Thyroid gland (tissue), 4 donors: ENCODE data around the gene FICD. TPM values are rescaled to one million over a fixed set of nuclear protein-coding genes. Genes with fewer than 3 reads are reported as not detected.

Source experiments
- DNase-seq, 2 donors: peaks; one replicate each; pipeline ENCODE4 v3.0.0-alpha.2; 2019
- H3K27ac ChIP-seq, 3 donors: fragments of 200-600 bp; sonication (generic); 1 replicate in 2 of 3; 2 replicates in 1 of 3; pipeline ENCODE4 v1.5.1; 2016 to 2019; ENCODE audit warnings: mild to moderate bottlenecking in 1 of 3, moderate library complexity in 1 of 3
- H3K27me3 ChIP-seq: fragments of 200-600 bp; sonication (generic); one replicate; pipeline ENCODE4 v1.5.1; 2019
- H3K36me3 ChIP-seq, 2 donors: fragments of 200-600 bp; sonication (generic); one replicate each; pipeline ENCODE4 v1.5.1; 2016 to 2019
- H3K4me1 ChIP-seq, 2 donors: fragments of 200-600 bp; sonication (generic); one replicate each; pipeline ENCODE4 v1.5.1; 2017 to 2019
- H3K4me3 ChIP-seq, 3 donors: fragments of 200-600 bp; sonication (generic); replicated peaks in 1 of 3; 1 replicate in 2 of 3; 2 replicates in 1 of 3; pipeline ENCODE4 v1.5.1; 2016; ENCODE audit warnings: mild to moderate bottlenecking in 1 of 3
- H3K9me3 ChIP-seq: fragments of 200-600 bp; sonication (generic); one replicate; pipeline ENCODE4 v1.5.1; 2017
- POLR2A ChIP-seq, 2 donors: fragments of 450-650 bp; IDR thresholded peaks; one replicate each; pipeline ENCODE4 v1.6.1; 2017; ENCODE audit warnings: antibody characterized with exemption in 2 of 2, mild to moderate bottlenecking in 2 of 2, moderate library complexity in 1 of 2
- WGBS, 2 donors: methylation state at CpG; one replicate each; pipeline ENCODE4 v1.1.5; 2017; 5-methylcytosine and 5-hydroxymethylcytosine counted together
- intact Hi-C: fragments of 100-400 bp; cut with DNase I; formaldehyde crosslinking; loops from one replicate; pipeline ENCODE4 v1.15.1; 2023
- total RNA-seq, 4 donors: library from RNA; depleted of rRNA; stranded (reverse); fragments of >200 nt; gene quantifications; one replicate each; pipeline ENCODE4 v1.2.3, GENCODE V29; 2016
- TF ChIP-seq, protein P1 (sequence below), 6 experiments: fragments of 200-600 bp in 3 of 6; fragments of 450-650 bp in 3 of 6; sonication (generic) in 3 of 6; IDR thresholded peaks; one replicate each; pipeline ENCODE4 v1.5.1; 2016 to 2019; ENCODE audit warnings: antibody characterized with exemption in 6 of 6, mild to moderate bottlenecking in 2 of 6, inconsistent platforms in 1 of 6, moderate library complexity in 1 of 6

The FICD gene
- total RNA-seq, 4 donors from 2014 or later = 7.0 to 16.7 (median 10.5) TPM

DNA sequence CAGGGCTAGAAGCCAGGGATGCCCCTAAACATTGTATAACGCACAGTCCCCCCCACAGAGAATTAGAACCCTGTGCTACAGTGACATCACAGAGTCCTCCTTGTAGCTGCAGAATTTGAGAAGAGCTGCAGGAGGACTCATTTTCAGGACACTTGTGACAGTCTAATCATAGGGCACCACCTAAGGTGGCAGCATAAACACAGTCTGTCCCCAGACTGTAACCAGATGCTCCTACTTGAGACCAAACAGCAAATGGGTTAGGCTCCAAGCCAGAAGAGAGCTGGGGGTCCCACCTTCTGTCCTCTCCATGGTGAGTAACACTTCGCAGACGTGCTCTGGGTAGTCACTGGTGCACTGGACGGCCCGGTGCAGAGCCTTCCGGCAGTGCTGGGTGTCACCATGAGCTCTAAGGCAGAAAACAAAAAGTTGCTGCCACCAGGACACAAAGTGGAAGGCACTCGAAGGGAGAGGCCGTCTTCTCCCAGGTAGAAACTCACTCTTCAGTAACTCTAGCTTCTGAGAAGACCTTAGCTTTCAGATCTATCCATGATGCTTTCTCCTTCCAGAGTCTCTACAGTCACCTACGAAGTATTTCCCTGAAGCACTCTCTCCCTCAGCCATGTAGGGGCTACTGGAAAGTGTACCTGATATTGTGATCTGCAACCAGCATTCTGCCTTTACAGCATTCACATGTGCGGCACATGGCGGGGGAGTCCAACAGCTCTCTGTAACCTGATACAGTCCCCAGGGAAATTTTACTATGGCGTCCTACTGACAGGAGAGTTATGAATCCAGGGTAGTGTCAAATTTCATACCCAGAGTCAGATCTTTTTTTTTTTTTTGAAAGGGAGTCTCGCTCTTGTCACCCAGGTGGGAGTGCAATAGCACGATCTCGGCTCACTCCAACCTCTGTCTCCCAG is 17.1 kb downstream of the FICD start:
- peaks cover 65 to 75% of the 10 kb centered on the region in 2 donors for H3K36me3 ChIP-seq
- WGBS, 2 donors = 95 to 98% methylated on average over 15 of the region's 15 CpGs
- H3K27me3 ChIP-seq = no peaks in the 10 kb centered on the region
- H3K9me3 ChIP-seq = no peaks in the 10 kb centered on the region
- intact Hi-C loops = no loop called here
- H3K4me3 ChIP-seq = no peak overlapping the region
- DNase-seq = no peak
- no peak for TF ChIP-seq POLR2A (IDR thresholded peaks at IDR 0.05)
- TF ChIP-seq, protein P1, sequence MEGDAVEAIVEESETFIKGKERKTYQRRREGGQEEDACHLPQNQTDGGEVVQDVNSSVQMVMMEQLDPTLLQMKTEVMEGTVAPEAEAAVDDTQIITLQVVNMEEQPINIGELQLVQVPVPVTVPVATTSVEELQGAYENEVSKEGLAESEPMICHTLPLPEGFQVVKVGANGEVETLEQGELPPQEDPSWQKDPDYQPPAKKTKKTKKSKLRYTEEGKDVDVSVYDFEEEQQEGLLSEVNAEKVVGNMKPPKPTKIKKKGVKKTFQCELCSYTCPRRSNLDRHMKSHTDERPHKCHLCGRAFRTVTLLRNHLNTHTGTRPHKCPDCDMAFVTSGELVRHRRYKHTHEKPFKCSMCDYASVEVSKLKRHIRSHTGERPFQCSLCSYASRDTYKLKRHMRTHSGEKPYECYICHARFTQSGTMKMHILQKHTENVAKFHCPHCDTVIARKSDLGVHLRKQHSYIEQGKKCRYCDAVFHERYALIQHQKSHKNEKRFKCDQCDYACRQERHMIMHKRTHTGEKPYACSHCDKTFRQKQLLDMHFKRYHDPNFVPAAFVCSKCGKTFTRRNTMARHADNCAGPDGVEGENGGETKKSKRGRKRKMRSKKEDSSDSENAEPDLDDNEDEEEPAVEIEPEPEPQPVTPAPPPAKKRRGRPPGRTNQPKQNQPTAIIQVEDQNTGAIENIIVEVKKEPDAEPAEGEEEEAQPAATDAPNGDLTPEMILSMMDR (IDR thresholded peaks at IDR 0.05) = no peak
- no peak overlapping the region for H3K27ac ChIP-seq
- H3K4me1 ChIP-seq = no peaks in the 10 kb centered on the region

DNA sequence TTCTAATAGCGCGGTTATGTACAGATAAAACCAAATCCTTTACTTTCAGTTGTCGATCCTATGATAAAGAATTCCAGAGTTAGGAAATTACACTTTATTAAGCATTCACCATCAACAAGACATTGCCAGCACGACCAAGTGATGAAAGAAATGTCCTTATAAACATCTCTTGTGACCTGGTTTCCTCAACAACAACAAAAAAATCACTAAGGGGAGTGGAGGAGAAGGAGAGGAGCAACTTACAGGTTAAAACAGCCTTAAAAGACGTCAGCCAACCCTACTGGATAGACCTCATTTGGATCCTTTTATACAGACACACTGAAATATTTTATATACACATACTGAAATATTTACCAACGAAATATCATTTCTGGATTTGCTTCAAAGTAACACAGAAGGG is 23.1 kb downstream of the FICD start:
- intact Hi-C loops = no loop called here
- 79 to 93% methylated on average over 6 of the region's 6 CpGs for WGBS, 2 donors

DNA sequence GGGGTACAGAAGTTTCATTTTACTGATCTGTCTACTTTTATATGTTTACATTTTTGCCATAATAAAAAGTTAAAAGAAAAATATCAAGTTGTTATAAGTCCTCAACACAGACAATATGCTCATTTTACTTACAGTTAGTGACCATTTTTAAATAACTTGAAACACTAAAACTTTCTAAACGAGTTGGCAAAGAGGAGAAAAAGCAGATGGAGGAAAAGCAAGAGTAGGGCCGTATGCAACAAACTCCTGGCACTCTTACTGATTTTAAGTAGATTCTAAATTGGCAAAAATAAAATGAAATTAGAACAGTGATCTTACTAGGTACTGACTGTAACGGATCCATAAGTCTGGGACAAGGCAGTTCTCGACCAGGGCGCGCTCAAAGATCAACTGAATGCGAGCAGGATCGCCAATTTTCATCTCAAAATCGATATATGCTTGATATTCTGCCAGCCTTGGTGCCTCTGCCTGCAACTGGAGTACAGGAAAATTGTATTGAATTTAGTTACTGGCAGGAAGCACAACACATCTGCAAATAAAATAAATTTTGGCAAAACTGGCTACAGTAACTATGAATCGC is 23.6 kb downstream of the FICD start:
- no peak for TF ChIP-seq POLR2A (IDR thresholded peaks at IDR 0.05)
- TF ChIP-seq, protein P1 (IDR thresholded peaks at IDR 0.05) = no peak
- H3K36me3 ChIP-seq = peaks cover 48 to 53% of the 10 kb centered on the region in 2 donors
- no peak for DNase-seq
- H3K27me3 ChIP-seq = no peaks in the 10 kb centered on the region
- no peaks in the 10 kb centered on the region for H3K9me3 ChIP-seq
- H3K4me3 ChIP-seq = no peak overlapping the region
- H3K4me1 ChIP-seq = no peaks in the 10 kb centered on the region
- intact Hi-C loops = no loop called here
- WGBS, 2 donors = 93 to 95% methylated on average over 10 of the region's 10 CpGs
- H3K27ac ChIP-seq = no peak overlapping the region

More for the DNA sequence above, 23.1 kb downstream of the FICD start:
- Histone ChIP-seq H3K27me3 (no peaks in the 10 kb centered on the region), H3K4me3 (no peak overlapping the region), H3K36me3 (peaks cover 42 to 48% of the 10 kb centered on the region in 2 donors), H3K4me1 (no peaks in the 10 kb centered on the region), H3K27ac (no peak overlapping the region), H3K9me3 (no peaks in the 10 kb centered on the region)
- no peak for TF ChIP-seq POLR2A (IDR thresholded peaks at IDR 0.05)
- TF ChIP-seq, protein P1 (IDR thresholded peaks at IDR 0.05) = no peak
- DNase-seq = no peak

DNA sequence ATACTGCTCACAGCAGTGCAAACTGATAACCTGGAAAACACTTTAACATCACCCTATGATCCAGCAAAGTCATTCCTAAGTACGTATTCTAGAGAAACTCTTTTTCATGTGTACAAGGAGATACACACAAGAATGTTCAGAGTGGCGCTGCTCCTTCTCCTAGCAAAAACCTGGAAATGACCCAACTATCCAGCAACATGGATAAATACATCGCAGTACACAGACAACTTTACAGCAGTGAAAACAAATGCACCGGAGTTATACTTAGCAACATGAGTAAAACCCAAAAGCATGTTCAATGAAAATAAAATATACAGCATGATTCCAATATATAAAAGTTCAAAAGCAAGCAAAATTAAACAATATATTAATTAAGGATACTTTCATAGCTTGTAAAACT is 27.2 kb downstream of the FICD start:
- H3K27me3 ChIP-seq = no peaks in the 10 kb centered on the region
- no peak overlapping the region for H3K4me3 ChIP-seq
- intact Hi-C loops = no loop called here
- H3K9me3 ChIP-seq = no peaks in the 10 kb centered on the region
- no peaks in the 10 kb centered on the region for H3K4me1 ChIP-seq
- no peak for DNase-seq
- no peak for TF ChIP-seq POLR2A (IDR thresholded peaks at IDR 0.05)
- TF ChIP-seq, protein P1 (IDR thresholded peaks at IDR 0.05) = no peak
- 90 to 93% methylated on average over 4 of the region's 4 CpGs for WGBS, 2 donors
- H3K36me3 ChIP-seq = peaks cover 45% of the 10 kb centered on the region in 2 donors
- H3K27ac ChIP-seq = no peak overlapping the region

DNA sequence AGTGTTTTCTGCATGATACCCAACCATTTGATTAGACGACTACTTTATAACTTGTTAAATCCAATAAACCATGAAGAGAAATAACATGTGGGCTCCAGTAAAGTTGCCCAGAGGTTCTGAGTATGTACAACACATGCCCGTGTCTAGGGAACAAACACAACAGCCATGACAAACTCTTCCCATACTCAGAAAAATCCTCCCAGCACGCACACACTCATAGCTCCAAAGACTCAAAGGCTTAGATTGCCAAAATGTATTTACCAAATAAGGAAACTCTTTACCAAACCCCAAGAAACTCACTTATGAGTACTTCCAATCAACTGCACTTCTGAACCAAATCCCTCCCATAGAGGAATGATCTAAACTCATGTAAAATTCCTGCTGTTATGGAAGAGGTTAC is 28.6 kb downstream of the FICD start:
- DNase-seq = no peak
- no peak overlapping the region for H3K27ac ChIP-seq
- no peaks in the 10 kb centered on the region for H3K4me1 ChIP-seq
- no peak overlapping the region for H3K4me3 ChIP-seq
- no peaks in the 10 kb centered on the region for H3K27me3 ChIP-seq
- peaks cover 36 to 47% of the 10 kb centered on the region in 2 donors for H3K36me3 ChIP-seq
- TF ChIP-seq, protein P1 (IDR thresholded peaks at IDR 0.05) = no peak
- TF ChIP-seq POLR2A (IDR thresholded peaks at IDR 0.05) = no peak
- no peaks in the 10 kb centered on the region for H3K9me3 ChIP-seq
- intact Hi-C loops = no loop called here
- WGBS, 2 donors = 90 to 94% methylated on average over 3 of the region's 3 CpGs
